ENCODE measurements around the gene CDC42BPA. TPM values are rescaled to one million over a fixed set of nuclear protein-coding genes. Genes with fewer than 3 reads are reported as not detected.

The CDC42BPA gene
- total RNA-seq, 2 donors from 2014 or later, result 0.87 to 7.3 TPM

DNA sequence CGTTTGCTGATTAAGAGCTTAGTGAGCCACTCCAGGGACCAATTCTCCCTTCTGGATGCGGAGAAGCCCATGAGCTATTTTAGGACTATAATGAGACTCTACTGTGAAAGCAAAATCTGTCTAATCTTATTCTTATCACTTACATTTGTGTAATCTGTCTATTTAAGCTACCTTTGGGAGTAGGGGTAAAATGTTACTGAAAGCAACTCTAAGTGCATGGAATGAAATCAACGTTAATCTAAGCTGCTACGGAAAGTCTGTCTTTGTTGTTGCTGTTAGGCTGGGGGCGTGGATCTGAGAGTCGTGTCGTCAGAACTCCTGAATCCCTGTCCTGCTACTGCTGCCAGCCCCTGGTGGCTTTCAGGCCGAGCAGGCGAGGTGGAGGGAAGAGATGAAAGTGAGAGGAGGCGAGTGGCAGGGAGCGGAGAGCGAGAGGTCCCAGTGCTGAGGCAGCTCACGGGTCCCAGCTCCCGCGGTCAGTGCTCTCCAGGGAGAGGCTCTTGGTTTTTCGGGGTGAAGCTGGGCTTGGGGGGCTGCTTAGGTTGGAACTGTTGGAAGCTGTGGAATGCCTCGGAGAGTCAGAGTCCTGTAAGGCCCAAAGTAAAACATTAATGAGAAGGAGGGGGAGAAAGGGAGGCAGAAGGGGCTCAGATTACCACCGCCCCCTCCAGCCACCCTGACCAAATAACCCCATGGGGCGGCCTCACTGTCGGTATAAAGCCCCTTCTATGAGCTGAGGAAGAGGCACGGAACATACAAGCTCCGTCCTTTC lies 324.3 kb downstream of the CDC42BPA start:
- no peak for DNase-seq (ENCODE audit: low spot score in 2 of 2)
- ATAC-seq, result no peak
- peak overlapping the region in 1 of 2 donors; percentile 78 for H3K27ac Mint-ChIP-seq
- peaks cover 0 to 8% of the 10 kb centered on the region in 2 donors for H3K36me3 Mint-ChIP-seq
- peaks cover 0 to 12% of the 10 kb centered on the region in 2 donors for H3K9me3 Mint-ChIP-seq

DNA sequence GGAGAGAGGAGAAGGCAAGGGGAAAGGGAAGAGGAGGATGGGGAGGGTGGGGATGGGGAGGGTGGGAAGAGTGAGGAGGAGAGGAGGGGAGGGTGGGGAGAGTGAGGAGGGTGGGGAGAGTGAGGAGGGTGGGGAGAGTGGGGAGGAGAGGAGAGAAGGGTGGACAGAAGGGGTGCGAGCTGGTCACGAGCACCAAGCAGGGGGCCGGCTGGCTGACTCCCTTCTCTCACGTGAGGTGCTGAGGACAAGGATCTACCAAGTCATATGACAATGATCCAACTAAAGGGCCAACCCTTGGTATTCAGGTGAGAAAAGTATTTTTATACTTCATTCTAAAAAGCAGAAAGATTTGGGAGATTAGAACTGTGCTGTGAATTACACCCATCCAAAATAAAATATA lies 326.4 kb downstream of the CDC42BPA start:
- H3K27ac Mint-ChIP-seq, result no peak overlapping the region
- ATAC-seq, result no peak
- H3K36me3 Mint-ChIP-seq, result peaks cover 4 to 7% of the 10 kb centered on the region in 2 donors
- no peaks in the 10 kb centered on the region for H3K9me3 Mint-ChIP-seq
- no peak for DNase-seq (ENCODE audit: low spot score in 2 of 2)

DNA sequence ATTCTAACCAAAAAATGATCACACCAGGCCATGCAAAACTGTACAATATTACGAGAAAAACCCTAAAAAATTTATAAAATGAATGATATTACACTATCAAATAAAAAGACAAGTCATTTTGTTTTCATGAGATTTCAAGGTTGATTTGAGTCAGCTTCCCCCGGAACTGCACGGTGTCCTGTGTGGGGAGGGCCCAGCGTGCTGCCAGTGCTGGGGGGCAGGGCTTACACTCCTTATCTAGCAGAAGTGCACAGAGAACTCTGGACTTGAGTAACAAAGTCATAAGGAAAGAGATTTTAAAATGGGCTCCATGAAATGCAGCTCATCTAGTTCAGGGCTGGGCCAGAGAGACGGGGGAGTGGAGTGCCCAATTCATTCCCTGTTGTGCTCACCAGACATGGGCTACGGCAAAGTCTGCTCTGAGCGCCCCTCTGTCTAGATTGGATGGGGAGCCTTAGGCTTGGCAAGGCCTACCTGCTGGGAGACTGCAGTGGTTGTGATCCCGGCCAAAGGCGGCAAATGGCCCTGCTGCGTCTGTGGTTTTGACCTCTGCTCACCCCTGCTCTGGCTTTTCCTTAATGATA lies 328.1 kb downstream of the CDC42BPA start:
- H3K27ac Mint-ChIP-seq, result peak overlapping the region; percentile 53 to 76
- peak in 1 of 2 donors; percentile 57 for DNase-seq (ENCODE audit: low spot score in 2 of 2)
- ATAC-seq, result peak; percentile 96 to 97
- H3K9me3 Mint-ChIP-seq, result no peaks in the 10 kb centered on the region
- peaks cover 5 to 8% of the 10 kb centered on the region in 2 donors for H3K36me3 Mint-ChIP-seq

DNA sequence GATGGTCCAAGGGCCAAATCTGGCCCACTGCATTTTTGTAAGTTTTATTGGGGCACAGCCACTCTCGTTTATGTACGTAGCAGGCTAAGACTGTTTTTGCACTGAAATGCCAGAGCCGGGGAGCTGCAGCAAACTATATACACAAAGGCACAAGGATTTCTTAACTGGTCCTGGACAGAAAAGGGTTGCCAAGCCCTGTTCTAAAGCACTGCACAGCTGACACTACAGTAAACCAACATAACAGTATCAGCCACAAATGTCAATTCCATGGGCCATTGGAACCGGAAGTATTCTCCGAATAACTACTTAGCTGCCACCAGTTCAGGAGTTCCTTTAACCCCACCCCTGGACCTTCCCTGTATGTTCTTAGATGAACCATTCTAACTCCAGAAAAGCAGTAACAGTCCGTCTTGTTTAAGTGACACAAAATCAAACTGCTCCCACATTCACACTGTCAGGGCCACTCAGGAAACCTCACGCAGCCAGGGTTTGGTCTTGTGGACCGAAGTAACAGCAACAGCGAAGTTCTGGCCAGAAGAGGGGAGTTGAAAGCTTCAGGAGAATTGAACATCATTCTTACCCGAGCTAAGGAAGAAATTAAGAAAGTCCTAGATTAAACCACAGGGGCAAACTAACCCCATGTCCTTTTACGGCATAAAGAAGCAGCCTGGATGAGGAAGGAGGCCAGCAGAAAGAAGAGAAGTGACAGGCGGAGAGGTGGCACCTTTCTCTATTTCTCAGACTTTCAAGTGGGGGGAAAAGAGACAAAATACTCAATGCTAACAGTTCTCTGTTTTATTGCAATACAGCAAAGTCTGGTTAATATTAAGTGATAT lies 329.0 kb downstream of the CDC42BPA start:
- peak overlapping the region; percentile 53 to 76 for H3K27ac Mint-ChIP-seq
- no peaks in the 10 kb centered on the region for H3K9me3 Mint-ChIP-seq
- H3K36me3 Mint-ChIP-seq, result peaks cover 5 to 8% of the 10 kb centered on the region in 2 donors
- no peak for ATAC-seq
- DNase-seq (ENCODE audit: low spot score in 2 of 2), result no peak

DNA sequence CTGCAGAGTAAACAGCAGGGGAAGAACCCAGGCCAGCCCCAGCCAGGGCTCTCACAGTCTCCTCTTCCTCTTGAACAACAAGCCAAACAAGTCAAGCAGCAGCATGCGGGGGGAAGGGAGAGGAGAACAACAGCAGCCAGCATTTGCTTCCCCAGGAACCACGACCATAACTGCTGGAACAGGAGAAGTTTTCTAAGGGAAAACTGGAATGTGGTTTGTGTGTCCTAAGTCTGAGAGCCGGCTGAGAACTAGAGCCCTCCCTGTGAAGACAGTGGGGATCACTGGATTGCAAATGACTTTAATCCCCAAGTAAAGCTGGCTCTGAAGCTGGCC lies 330.0 kb downstream of the CDC42BPA start:
- Mint-ChIP-seq H3K9me3 (no peaks in the 10 kb centered on the region), H3K27ac (peak overlapping the region in 1 of 2 donors; percentile 22), H3K36me3 (peaks cover 5 to 8% of the 10 kb centered on the region in 2 donors)
- no peak for ATAC-seq
- DNase-seq (ENCODE audit: low spot score in 2 of 2), result no peak

DNA sequence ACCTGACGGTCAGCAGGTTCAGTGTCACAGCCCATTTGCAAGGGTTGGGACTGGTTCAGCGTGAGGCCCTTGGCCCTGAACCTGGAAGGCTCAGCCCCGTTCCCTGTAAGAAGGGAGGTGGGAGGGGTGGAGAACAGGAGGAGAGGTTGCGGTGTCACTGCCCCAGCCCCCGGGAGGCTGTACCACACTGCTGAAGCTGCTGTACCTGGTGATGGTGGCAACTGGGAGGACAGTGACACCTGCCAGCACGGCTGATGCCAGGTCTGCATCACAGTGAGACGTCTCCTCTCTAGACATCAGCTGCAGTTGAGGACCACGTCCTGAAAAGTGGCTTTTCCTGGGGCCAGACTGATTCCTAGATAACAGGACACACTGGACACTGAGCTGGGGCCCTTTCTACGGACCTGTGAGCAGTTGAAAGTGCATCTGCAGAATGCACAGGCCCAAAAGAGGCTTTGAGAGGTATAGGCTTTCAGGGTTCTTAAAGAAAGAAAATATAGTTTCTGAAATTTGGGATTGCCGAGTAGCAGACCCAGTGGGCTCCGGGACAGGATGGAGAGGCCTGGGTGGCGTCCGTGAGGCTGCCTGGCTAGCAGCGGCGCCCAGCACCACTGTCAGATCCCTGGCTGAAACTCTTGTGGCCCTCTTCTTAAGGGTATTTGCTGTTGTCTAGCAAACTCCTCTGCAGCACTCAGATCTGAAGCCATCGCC lies 330.5 kb downstream of the CDC42BPA start:
- no peak for DNase-seq (ENCODE audit: low spot score in 2 of 2)
- Mint-ChIP-seq H3K36me3 (peaks cover 5 to 8% of the 10 kb centered on the region in 2 donors), H3K27ac (peak overlapping the region in 1 of 2 donors; percentile 81), H3K9me3 (no peaks in the 10 kb centered on the region)
- no peak for ATAC-seq

DNA sequence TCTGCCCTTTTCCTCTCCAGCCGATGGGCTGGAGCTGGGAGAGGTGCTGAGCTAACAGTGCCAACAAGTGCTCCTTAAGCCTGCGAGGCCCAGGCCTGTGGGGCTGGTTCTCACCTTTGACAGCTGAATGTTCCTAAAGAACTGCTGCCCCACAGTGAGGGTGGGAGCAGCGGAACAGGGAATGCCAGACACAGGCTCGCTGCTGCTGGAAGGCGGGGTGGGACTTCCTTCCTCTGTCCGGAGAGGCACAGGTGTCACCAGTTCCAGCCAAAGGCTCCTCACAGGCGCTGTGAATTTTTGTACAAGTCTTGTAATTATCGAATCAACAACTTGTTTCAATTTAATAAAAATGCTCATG lies 331.1 kb downstream of the CDC42BPA start:
- ATAC-seq, result no peak
- DNase-seq (ENCODE audit: low spot score in 2 of 2), result no peak
- Mint-ChIP-seq H3K36me3 (peaks cover 5 to 8% of the 10 kb centered on the region in 2 donors), H3K9me3 (no peaks in the 10 kb centered on the region), H3K27ac (peak overlapping the region in 1 of 2 donors; percentile 52)

DNA sequence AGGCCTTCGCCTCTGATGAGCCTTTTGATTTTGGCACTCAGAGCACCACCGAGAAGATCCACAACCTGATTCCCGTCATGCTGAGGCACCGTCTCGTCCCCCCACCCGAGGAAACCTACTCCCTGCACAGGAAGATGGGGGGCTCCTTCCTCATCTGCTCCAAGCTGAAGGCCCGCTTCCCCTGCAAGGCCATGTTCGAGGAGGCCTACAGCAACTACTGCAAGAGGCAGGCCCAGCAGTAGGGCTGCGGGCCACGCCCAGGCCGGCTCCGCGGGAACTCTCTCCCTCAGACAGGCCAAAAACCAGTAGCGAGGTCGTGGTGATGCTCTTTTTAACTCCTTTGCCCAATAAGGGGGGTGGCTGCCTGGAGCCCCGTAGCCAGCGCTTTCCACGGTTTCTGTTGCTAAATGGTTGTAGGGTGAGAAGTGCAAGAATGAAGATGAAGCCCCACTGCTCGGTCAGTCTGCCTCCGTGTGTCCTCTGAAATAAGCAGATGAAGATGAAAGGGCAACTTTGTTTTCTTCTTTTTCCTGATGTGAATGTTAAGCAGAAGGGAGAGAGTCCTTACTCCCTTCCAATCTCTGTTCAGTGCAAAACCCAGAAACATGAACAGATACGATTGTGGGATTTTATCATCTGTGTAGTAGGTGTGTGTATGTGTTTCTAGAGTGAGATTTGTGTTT lies 331.7 kb downstream of the CDC42BPA start:
- peak overlapping the region; percentile 52 to 81 for H3K27ac Mint-ChIP-seq
- DNase-seq (ENCODE audit: low spot score in 2 of 2), result no peak
- H3K36me3 Mint-ChIP-seq, result peaks cover 5 to 8% of the 10 kb centered on the region in 2 donors
- H3K9me3 Mint-ChIP-seq, result no peaks in the 10 kb centered on the region
- ATAC-seq, result no peak

DNA sequence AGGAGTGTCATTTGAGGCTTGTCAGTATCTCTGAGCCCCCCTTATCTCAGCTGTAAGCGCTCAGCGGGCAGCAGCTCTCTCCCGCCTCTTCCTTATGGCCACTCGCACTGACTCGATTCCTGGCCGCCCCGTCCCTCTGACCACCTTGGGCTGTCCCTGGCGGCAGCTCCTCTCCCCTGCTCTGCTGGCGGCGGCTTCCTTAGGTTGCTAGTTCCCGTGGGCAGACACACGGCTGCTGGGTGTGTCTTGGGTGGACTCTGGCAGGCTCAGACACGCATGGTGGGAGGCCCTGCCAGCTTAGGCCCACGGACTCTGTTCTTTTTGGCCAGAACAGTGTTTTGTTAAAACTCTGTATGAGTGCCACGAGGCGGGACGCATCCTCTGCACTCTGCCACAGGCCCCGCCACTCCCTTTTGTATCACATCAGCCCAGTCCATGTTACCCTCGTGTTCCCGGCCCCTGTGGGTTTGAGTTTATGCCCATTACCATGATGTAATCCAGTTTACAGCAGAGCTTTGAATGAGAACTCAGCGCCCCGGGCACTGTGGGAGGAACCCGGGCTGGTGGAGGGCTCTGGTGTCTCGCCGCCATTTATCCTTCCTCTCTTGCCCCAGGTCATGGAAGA lies 332.3 kb downstream of the CDC42BPA start:
- DNase-seq (ENCODE audit: low spot score in 2 of 2) (no peak), ATAC-seq (no peak)
- Mint-ChIP-seq H3K9me3 (no peaks in the 10 kb centered on the region), H3K27ac (peak overlapping the region; percentile 15 to 81), H3K36me3 (peaks cover 5 to 8% of the 10 kb centered on the region in 2 donors)

DNA sequence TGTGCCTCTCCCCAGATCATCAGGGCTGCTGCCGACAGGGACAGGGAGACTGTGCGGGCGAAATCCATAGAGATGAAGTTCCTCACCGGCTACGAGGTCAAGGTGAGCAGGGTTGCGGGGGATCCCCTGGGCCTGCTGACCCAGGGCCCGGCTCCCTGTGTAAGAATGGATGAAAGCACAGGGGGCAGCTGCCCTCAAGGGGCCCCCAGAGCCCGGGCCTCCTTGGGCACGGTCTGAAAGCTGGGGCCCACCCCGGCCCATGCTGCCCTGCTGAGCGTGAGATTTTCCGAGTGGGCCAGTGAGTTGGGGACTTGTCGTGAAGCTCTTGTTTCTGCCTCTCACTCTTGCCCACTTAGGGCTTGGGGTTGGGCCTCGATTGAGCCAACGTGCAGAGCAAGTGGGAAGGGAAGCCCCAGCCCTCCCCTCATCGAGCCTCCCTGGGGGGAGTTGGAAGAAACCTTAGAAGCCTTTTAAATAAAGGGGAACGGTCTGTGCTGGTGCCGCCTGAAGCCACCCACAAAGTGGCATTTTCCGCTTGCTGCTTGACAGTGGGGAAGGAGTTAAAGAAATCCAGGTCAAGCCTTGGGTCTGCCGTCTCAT lies 333.0 kb downstream of the CDC42BPA start:
- H3K9me3 Mint-ChIP-seq, result no peaks in the 10 kb centered on the region
- peaks cover 5 to 8% of the 10 kb centered on the region in 2 donors for H3K36me3 Mint-ChIP-seq
- H3K27ac Mint-ChIP-seq, result no peak overlapping the region
- ATAC-seq, result no peak
- DNase-seq (ENCODE audit: low spot score in 2 of 2), result no peak

DNA sequence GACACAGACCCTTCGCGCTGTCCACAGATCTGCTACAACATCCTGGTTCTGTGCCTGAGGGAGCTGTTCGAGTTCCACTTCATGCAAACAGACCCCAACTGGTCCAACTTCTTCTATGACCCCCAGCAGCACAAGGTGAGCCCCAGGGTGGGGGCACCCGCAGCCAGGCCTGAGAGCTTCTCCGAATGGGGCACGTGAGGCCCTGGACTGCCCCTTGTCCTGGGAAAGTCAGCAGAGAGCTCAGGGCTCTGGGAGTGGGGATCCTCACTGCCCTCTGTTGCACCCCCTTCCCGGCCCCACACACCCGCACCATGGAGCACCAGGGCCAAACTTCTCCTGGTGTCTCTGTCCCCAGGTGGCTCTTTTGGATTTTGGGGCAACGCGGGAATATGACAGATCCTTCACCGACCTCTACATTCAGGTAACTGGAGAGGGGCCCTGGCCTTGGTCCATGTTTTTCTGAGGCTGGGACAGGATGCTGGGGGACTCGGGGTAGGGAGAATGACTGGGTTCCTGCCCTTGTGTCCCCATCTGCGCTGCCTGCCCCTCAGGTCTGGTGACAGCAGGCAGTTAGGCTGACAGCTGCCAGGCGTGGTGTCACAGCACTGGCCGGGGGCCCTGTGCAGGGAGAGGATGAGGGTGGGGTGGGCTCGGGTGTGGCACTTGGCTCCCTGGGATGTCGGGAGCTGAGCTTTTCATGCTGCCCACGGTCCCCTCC lies 333.6 kb downstream of the CDC42BPA start:
- Mint-ChIP-seq H3K9me3 (no peaks in the 10 kb centered on the region), H3K27ac (peak overlapping the region in 1 of 2 donors; percentile 61), H3K36me3 (peaks cover 5 to 8% of the 10 kb centered on the region in 2 donors)
- ATAC-seq, result no peak
- no peak for DNase-seq (ENCODE audit: low spot score in 2 of 2)

DNA sequence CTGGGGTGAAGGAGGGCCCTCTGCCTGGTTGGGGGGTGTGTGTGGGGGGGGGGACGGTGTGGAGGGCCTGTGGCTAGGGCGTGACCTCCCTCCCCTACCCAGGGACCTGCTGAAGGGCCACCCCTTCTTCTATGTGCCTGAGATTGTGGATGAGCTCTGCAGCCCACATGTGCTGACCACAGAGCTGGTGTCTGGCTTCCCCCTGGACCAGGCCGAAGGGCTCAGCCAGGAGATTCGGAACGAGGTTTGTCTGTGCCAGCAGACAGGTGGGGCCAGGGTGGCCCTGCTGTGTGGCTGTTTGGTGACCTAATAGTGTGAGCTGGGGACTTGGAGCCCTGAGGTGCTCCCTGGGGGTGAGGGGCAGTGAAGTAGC lies 334.3 kb downstream of the CDC42BPA start:
- ATAC-seq (no peak), DNase-seq (ENCODE audit: low spot score in 2 of 2) (no peak)
- H3K36me3 Mint-ChIP-seq, result peaks cover 5 to 8% of the 10 kb centered on the region in 2 donors
- H3K27ac Mint-ChIP-seq, result peak overlapping the region; percentile 61 to 72
- H3K9me3 Mint-ChIP-seq, result no peaks in the 10 kb centered on the region

DNA sequence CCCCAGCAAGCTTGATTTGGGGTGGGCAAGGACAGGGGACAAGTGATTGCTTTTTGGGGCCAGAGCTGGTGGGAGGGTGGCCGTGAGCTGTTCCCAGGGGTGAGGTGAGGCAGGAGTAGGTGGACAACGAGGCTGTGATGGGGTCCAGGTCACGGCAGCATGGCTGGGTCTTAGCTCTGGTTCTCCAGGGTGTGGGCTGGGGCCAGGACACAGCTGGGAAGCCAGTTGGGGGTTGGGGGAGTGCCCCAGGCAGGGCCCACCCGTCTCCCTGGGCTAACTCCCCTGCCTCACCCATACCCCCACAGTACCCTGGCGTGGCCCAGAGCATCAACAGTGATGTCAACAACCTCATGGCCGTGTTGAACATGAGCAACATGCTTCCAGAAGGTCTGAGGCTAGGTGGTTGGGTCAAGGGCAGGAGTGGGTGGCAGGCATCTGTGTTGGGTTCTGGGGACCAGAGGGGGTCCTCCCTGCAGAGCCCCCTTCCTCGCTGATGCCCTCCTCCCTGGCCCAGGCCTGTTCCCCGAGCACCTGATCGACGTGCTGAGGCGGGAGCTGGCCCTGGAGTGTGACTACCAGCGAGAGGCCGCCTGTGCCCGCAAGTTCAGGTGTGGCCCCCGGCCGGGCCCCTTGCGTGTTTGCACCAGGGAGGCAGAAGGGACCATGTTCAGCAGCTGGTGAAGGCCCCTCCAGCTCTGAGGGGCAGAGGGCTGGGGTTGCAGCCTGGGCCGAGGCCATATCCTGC lies 334.9 kb downstream of the CDC42BPA start:
- peaks cover 5 to 8% of the 10 kb centered on the region in 2 donors for H3K36me3 Mint-ChIP-seq
- H3K27ac Mint-ChIP-seq, result peak overlapping the region in 1 of 2 donors; percentile 61
- H3K9me3 Mint-ChIP-seq, result no peaks in the 10 kb centered on the region
- DNase-seq (ENCODE audit: low spot score in 2 of 2) (no peak), ATAC-seq (no peak)

DNA sequence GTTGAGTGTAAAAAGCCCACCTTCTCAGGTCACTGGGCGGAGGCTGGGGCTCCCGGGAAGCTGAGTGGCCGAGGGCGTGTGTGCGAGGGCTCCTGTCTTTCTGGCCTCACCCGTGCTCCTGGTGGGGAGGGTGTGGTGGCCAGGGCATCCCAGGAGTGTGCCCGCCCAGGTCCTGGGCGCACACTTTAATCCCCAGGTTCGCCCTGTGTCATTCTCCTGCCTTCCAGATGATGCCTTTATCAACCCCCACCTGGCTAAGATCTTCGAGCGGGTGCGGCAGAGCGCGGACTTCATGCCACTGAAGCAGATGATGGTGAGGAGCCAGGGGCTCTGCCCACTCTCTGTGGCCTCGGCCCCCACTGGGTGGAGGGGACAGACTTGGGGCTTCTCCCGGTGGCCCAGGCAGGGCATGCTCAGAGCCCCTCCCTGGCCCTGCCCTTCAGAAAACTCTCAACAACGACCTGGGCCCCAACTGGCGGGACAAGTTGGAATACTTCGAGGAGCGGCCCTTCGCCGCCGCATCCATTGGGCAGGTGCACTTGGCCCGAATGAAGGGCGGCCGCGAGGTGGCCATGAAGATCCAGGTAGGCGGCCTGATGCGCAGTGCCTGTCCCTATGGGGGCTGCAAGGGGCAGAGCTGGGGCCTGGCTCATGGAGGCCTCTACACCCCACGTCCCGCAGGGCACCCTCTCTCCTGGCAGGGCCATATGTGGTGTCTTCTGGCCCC lies 335.7 kb downstream of the CDC42BPA start:
- DNase-seq (ENCODE audit: low spot score in 2 of 2) (no peak), ATAC-seq (no peak)
- no peak overlapping the region for H3K27ac Mint-ChIP-seq
- H3K36me3 Mint-ChIP-seq, result peaks cover 5 to 8% of the 10 kb centered on the region in 2 donors
- no peaks in the 10 kb centered on the region for H3K9me3 Mint-ChIP-seq
